B cell (primary cell): ENCODE results near the gene EIF4ENIF1. TPM values are rescaled to one million over a fixed set of nuclear protein-coding genes. Genes with fewer than 3 reads are reported as not detected.

Experiments used
- ATAC-seq: fragments of 200-7000 bp; cut with Tn5 transposase; one replicate; pipeline ENCODE4 v1.10.0; 2021; ENCODE audit warnings: low read depth, mild to moderate bottlenecking, moderate number of reproducible peaks, moderate library complexity
- CTCF ChIA-PET: fragments of 350-600 bp; sonication (Branson Sonifier 250); formaldehyde crosslinking; loops from one replicate; lab custom pipeline; 2021; ENCODE audit warnings: antibody characterized with exemption, inconsistent platforms; lab: Charles Lee
- POLR2A ChIA-PET: fragments of 350-600 bp; sonication (Branson Sonifier 250); formaldehyde crosslinking; loops from one replicate; lab custom pipeline; 2021; ENCODE audit warnings: antibody characterized with exemption; lab: Charles Lee
- DNase-seq: peaks from one replicate; pipeline ENCODE4 v3.0.0; 2013
- H2AFZ ChIP-seq: 2 replicates; pipeline ENCODE4 v1.6.1; 2012; ENCODE audit warnings: mild to moderate bottlenecking, low read depth, low read length; ENCODE audit not compliant: insufficient read depth, poor library complexity, severe bottlenecking
- H3K27ac ChIP-seq, 2 donors: 1 replicate in 1 of 2; 2 replicates in 1 of 2; pipeline ENCODE4 v1.5.1; 2012 to 2013; ENCODE audit warnings: low read length in 2 of 2, mild to moderate bottlenecking in 2 of 2, moderate library complexity in 1 of 2
- H3K27me3 ChIP-seq, 4 experiments: fragments of 200-600 bp in 1 of 4; sonication (generic) in 1 of 4; replicated peaks in 1 of 4; 1 replicate in 2 of 4; 2 replicates in 2 of 4; pipeline versions ENCODE4 v1.6.1 to v1.7.0; 2013 to 2016; ENCODE audit warnings: low read length in 3 of 4, mild to moderate bottlenecking in 2 of 4, mixed read lengths in 1 of 4, moderate library complexity in 1 of 4; ENCODE audit not compliant: insufficient read depth in 4 of 4, control insufficient read depth in 3 of 4; ENCODE audit errors: control extremely low read depth in 1 of 4
- H3K36me3 ChIP-seq, 2 experiments: replicated peaks in 1 of 2; 1 replicate in 1 of 2; 2 replicates in 1 of 2; pipeline versions ENCODE4 v1.6.1 to v1.7.1; 2013; ENCODE audit warnings: low read length in 1 of 2; ENCODE audit not compliant: insufficient read depth in 2 of 2, control insufficient read depth in 1 of 2; ENCODE audit errors: control extremely low read depth in 1 of 2, extremely low read depth in 1 of 2
- H3K4me1 ChIP-seq, 2 donors: fragments of 200-600 bp in 1 of 2; sonication (generic) in 1 of 2; 1 replicate in 1 of 2; 2 replicates in 1 of 2; pipeline versions ENCODE4 v1.5.1 to v1.6.1; 2013 to 2017; ENCODE audit warnings: low read length in 2 of 2; ENCODE audit not compliant: control insufficient read depth in 2 of 2, insufficient read depth in 2 of 2
- H3K4me2 ChIP-seq: replicated peaks from 2 replicates; pipeline ENCODE3; 2012; ENCODE audit warnings: mild to moderate bottlenecking, low read depth, low read length; ENCODE audit not compliant: poor library complexity, severe bottlenecking
- H3K4me3 ChIP-seq, 5 experiments: fragments of 200-600 bp in 1 of 5; sonication (generic) in 1 of 5; 1 replicate in 3 of 5; 2 replicates in 2 of 5; pipeline versions ENCODE4 v1.5.1 to v1.7.0; 2011 to 2016; ENCODE audit warnings: low read length in 4 of 5, mild to moderate bottlenecking in 4 of 5, low read depth in 2 of 5, control low read depth in 1 of 5, moderate library complexity in 1 of 5; ENCODE audit not compliant: insufficient read depth in 1 of 5; ENCODE audit errors: control extremely low read depth in 1 of 5, extremely low read depth in 1 of 5
- H3K79me2 ChIP-seq: fragments of 200-600 bp; sonication (generic); one replicate; pipeline ENCODE4 v1.6.0; 2016; ENCODE audit warnings: low read length; ENCODE audit not compliant: control insufficient read depth, insufficient read depth
- H3K9ac ChIP-seq: fragments of 200-600 bp; sonication (generic); 2 replicates; pipeline ENCODE4 v1.6.1; 2017; ENCODE audit warnings: mild to moderate bottlenecking, low read length, moderate library complexity
- H3K9me3 ChIP-seq, 3 donors: one replicate each; pipeline versions ENCODE4 v1.6.1 to v1.7.1; 2013; ENCODE audit warnings: low read length in 2 of 3; ENCODE audit not compliant: control insufficient read depth in 2 of 3, insufficient read depth in 1 of 3; ENCODE audit errors: control extremely low read depth in 1 of 3
- H4K20me1 ChIP-seq: 2 replicates; pipeline ENCODE4 v1.6.0; 2012; ENCODE audit warnings: mild to moderate bottlenecking, low read length; ENCODE audit not compliant: insufficient read depth, control insufficient read depth, poor library complexity, severe bottlenecking
- H3K27ac Mint-ChIP-seq: one replicate; pipeline ENCODE4 v1.8.0; 2021; ENCODE audit warnings: mixed read lengths
- H3K27me3 Mint-ChIP-seq: one replicate; pipeline ENCODE4 v1.8.0; 2021; ENCODE audit warnings: mixed read lengths
- H3K4me1 Mint-ChIP-seq: one replicate; pipeline ENCODE4 v1.8.0; 2021; ENCODE audit warnings: mixed read lengths
- H3K4me3 Mint-ChIP-seq: one replicate; pipeline ENCODE4 v1.8.0; 2021; ENCODE audit warnings: mixed read lengths
- H3K9me3 Mint-ChIP-seq: one replicate; pipeline ENCODE4 v1.8.0; 2022; ENCODE audit warnings: mixed read lengths; ENCODE audit not compliant: insufficient read depth
- CTCF ChIP-seq: fragments of 200-600 bp; IDR thresholded peaks from one replicate; pipeline ENCODE4 v1.8.0; 2022; ENCODE audit warnings: antibody characterized with exemption, mild to moderate bottlenecking
- EZH2 ChIP-seq: IDR thresholded peaks from 2 replicates; pipeline ENCODE4 v1.6.1; 2012; ENCODE audit warnings: borderline replicate concordance, low read depth, mild to moderate bottlenecking, moderate library complexity, low read length; ENCODE audit not compliant: insufficient read depth, poor library complexity, severe bottlenecking
- WGBS: methylation state at CpG from one replicate; pipeline ENCODE4 v1.1.5; 2013; ENCODE audit warnings: missing lambda C conversion rate; ENCODE audit not compliant: insufficient coverage; 5-methylcytosine and 5-hydroxymethylcytosine counted together
- intact Hi-C: fragments of 100-400 bp; cut with micrococcal nuclease; formaldehyde crosslinking; loops from one replicate; pipeline ENCODE4 v1.10.0; 2022
- polyA plus RNA-seq: library from polyadenylated mRNA; depleted of rRNA; stranded (reverse); fragments of >200 nt; gene quantifications from 2 replicates; pipeline ENCODE4 v1.2.3, GENCODE V29; 2012
- total RNA-seq, 2 donors: library from RNA; stranded (reverse); fragments of 120-200 nt in 1 of 2; gene quantifications; 1 replicate in 1 of 2; 2 replicates in 1 of 2; pipeline versions ENCODE4 v1.2.3 to v1.2.4, GENCODE V29; 2013 to 2022

Gene EIF4ENIF1
- total and polyA plus RNA-seq, 2 donors (not counting 1 experiment from before 2014, with no cell fraction given), result 29.4 to 58.3 TPM

GRCh38 chr22:31439808-31440207, 49.8 kb downstream of the EIF4ENIF1 start:
- DNase-seq (no peak), ATAC-seq (no peak)
- Mint-ChIP-seq H3K27ac (no peak overlapping the region), H3K4me3 (no peak overlapping the region), H3K9me3 (no peaks in the 10 kb centered on the region), H3K4me1 (no peaks in the 10 kb centered on the region), H3K27me3 (no peaks in the 10 kb centered on the region)
- Histone ChIP-seq H2AFZ (no peak overlapping the region), H3K4me2 (no peak overlapping the region), H4K20me1 (no peaks in the 10 kb centered on the region), H3K79me2 (no peaks in the 10 kb centered on the region), H3K27ac (no peak overlapping the region), H3K4me1 (no peaks in the 10 kb centered on the region), H3K27me3 (no peaks in the 10 kb centered on the region), H3K4me3 (no peak overlapping the region), H3K9me3 (no peaks in the 10 kb centered on the region), H3K36me3 (peaks cover 0 to 95% of the 10 kb centered on the region in 2 experiments), H3K9ac (no peak overlapping the region)
- ChIA-PET POLR2A (no interaction called here), CTCF (no interaction called here)
- intact Hi-C loops, result no loop called here
- no peak for TF ChIP-seq CTCF
- TF ChIP-seq EZH2, result no peak
- WGBS, result 96% methylated on average over 5 of the region's 8 CpGs

GRCh38 chr22:31436132-31436531, 53.5 kb downstream of the EIF4ENIF1 start:
- no peak for DNase-seq
- Mint-ChIP-seq H3K4me3 (no peak overlapping the region), H3K9me3 (no peaks in the 10 kb centered on the region), H3K4me1 (no peaks in the 10 kb centered on the region), H3K27ac (no peak overlapping the region), H3K27me3 (no peaks in the 10 kb centered on the region)
- Histone ChIP-seq H3K79me2 (no peaks in the 10 kb centered on the region), H3K4me3 (no peak overlapping the region), H3K36me3 (peaks cover 11 to 87% of the 10 kb centered on the region in 2 experiments), H3K27ac (no peak overlapping the region), H3K9ac (no peak overlapping the region), H2AFZ (no peak overlapping the region), H3K4me2 (no peak overlapping the region), H3K4me1 (no peaks in the 10 kb centered on the region), H3K27me3 (no peaks in the 10 kb centered on the region), H4K20me1 (no peaks in the 10 kb centered on the region), H3K9me3 (no peaks in the 10 kb centered on the region)
- TF ChIP-seq EZH2 (no peak), CTCF (no peak)
- POLR2A ChIA-PET, result no interaction called here
- intact Hi-C loops, result no loop called here
- WGBS, result 92% methylated on average over 3 of the region's 3 CpGs
- ATAC-seq, result no peak
- CTCF ChIA-PET, result interaction anchor here (0.6 to 1.4 kb wide), 2 partner anchors 16 to 198 kb away, joined by 3 to 6 read pairs; no protein-coding TSS in a partner anchor
